GM23338 (cell line): ENCODE results near the gene RAB37. TPM values are rescaled to one million over a fixed set of nuclear protein-coding genes. Genes with fewer than 3 reads are reported as not detected.

Experiments used
- ATAC-seq: fragments of 200-7000 bp; cut with Tn5 transposase; 3 replicates; pipeline ENCODE4 v1.9.1; 2020
- DNase-seq: peaks from one replicate; pipeline ENCODE4 v3.0.0-alpha.2; 2015; ENCODE audit warnings: low spot score
- H2AFZ ChIP-seq: fragments of 200-600 bp; sonication (generic); 2 replicates; pipeline ENCODE4 v1.8.0; 2016; ENCODE audit warnings: antibody characterized with exemption, mild to moderate bottlenecking, moderate library complexity
- H3F3A ChIP-seq: fragments of 200-600 bp; sonication (generic); replicated peaks from 2 replicates; pipeline ENCODE4 v1.8.0; 2017; ENCODE audit warnings: antibody characterized with exemption, mixed run types, low read depth
- H3K27ac ChIP-seq: fragments of 200-600 bp; sonication (generic); 2 replicates; pipeline ENCODE4 v1.6.1; 2016; ENCODE audit warnings: low read depth
- H3K27me3 ChIP-seq: fragments of 200-600 bp; sonication (generic); 2 replicates; pipeline ENCODE4 v1.8.0; 2016; ENCODE audit warnings: mild to moderate bottlenecking, mixed run types, moderate library complexity; ENCODE audit not compliant: insufficient read depth
- H3K36me3 ChIP-seq: fragments of 200-600 bp; sonication (generic); 2 replicates; pipeline ENCODE4 v1.8.0; 2016; ENCODE audit warnings: mild to moderate bottlenecking; ENCODE audit not compliant: insufficient read depth
- H3K4me1 ChIP-seq: fragments of 200-600 bp; sonication (generic); 2 replicates; pipeline ENCODE4 v1.8.0; 2016; ENCODE audit warnings: mild to moderate bottlenecking, moderate library complexity; ENCODE audit not compliant: insufficient read depth
- H3K4me2 ChIP-seq: fragments of 200-600 bp; sonication (generic); 2 replicates; pipeline ENCODE4 v1.7.1; 2017; ENCODE audit warnings: mixed run types
- H3K4me3 ChIP-seq: fragments of 200-600 bp; sonication (generic); 2 replicates; pipeline ENCODE4 v1.6.1; 2016; ENCODE audit warnings: mixed run types
- H3K79me2 ChIP-seq: fragments of 200-600 bp; sonication (generic); replicated peaks from 2 replicates; pipeline ENCODE4 v1.8.0; 2017; ENCODE audit warnings: mild to moderate bottlenecking; ENCODE audit not compliant: insufficient read depth
- H3K9me2 ChIP-seq: fragments of 200-600 bp; sonication (generic); 2 replicates; pipeline ENCODE4 v1.8.0; 2017; ENCODE audit not compliant: insufficient read depth
- H4K20me1 ChIP-seq: fragments of 200-600 bp; sonication (generic); replicated peaks from 2 replicates; pipeline ENCODE4 v1.8.0; 2017; ENCODE audit warnings: mild to moderate bottlenecking; ENCODE audit not compliant: insufficient read depth
- H3K27ac Mint-ChIP-seq: 2 replicates; pipeline ENCODE4 v1.8.0; 2020; ENCODE audit warnings: inconsistent platforms, mild to moderate bottlenecking, moderate library complexity, mixed read lengths
- H3K27me3 Mint-ChIP-seq: 3 replicates; pipeline ENCODE4 v1.8.0; 2022; ENCODE audit warnings: low read depth, mild to moderate bottlenecking, moderate library complexity, mixed read lengths, inconsistent platforms; ENCODE audit not compliant: insufficient read depth, poor library complexity
- H3K36me3 Mint-ChIP-seq: 3 replicates; pipeline ENCODE4 v1.8.0; 2021; ENCODE audit warnings: low read depth, mild to moderate bottlenecking, inconsistent platforms, moderate library complexity, mixed read lengths
- H3K4me1 Mint-ChIP-seq: 3 replicates; pipeline ENCODE4 v1.8.0; 2020; ENCODE audit warnings: mild to moderate bottlenecking, inconsistent platforms, mixed read lengths
- H3K4me3 Mint-ChIP-seq: 3 replicates; pipeline ENCODE4 v1.8.0; 2021; ENCODE audit warnings: moderate library complexity, mild to moderate bottlenecking, inconsistent platforms, mixed read lengths
- H3K9me3 Mint-ChIP-seq: 3 replicates; pipeline ENCODE4 v1.8.0; 2020; ENCODE audit warnings: moderate library complexity, mild to moderate bottlenecking, inconsistent platforms, mixed read lengths
- CREB1 ChIP-seq: fragments of 250-450 bp; sonication (Bioruptor Pico); IDR thresholded peaks from 2 replicates; pipeline ENCODE4 v1.5.0; 2020; ENCODE audit warnings: low read depth, mild to moderate bottlenecking, moderate library complexity
- ETS1 ChIP-seq: IDR thresholded peaks from 2 replicates; pipeline ENCODE4 v1.6.1; 2016; ENCODE audit warnings: antibody characterized with exemption
- EZH2 ChIP-seq: fragments of 200-600 bp; sonication (generic); IDR thresholded peaks from one replicate; pipeline ENCODE4 v1.8.0; 2017; ENCODE audit warnings: antibody characterized with exemption, mild to moderate bottlenecking, low read depth; ENCODE audit not compliant: unreplicated experiment
- EZH2phosphoT487 ChIP-seq: fragments of 200-600 bp; sonication (generic); IDR thresholded peaks from one replicate; pipeline ENCODE4 v1.8.1; 2018; ENCODE audit warnings: antibody characterized with exemption; ENCODE audit not compliant: unreplicated experiment
- JUNB ChIP-seq: IDR thresholded peaks from one replicate; pipeline ENCODE4 v1.6.1; 2016; ENCODE audit warnings: antibody characterized with exemption; ENCODE audit not compliant: unreplicated experiment
- NANOG ChIP-seq: IDR thresholded peaks from 2 replicates; pipeline ENCODE4 v1.6.1; 2016; ENCODE audit warnings: antibody characterized with exemption, borderline replicate concordance
- POLR2AphosphoS5 ChIP-seq: IDR thresholded peaks from 2 replicates; pipeline ENCODE4 v1.6.1; 2016; ENCODE audit warnings: antibody characterized with exemption, low read depth
- REST ChIP-seq: IDR thresholded peaks from one replicate; pipeline ENCODE4 v1.6.1; 2018; ENCODE audit warnings: antibody characterized with exemption; ENCODE audit not compliant: unreplicated experiment
- ZNF114 ChIP-seq: fragments of 250-450 bp; sonication (Bioruptor Pico); IDR thresholded peaks from 2 replicates; pipeline ENCODE4 v1.5.0; 2020; ENCODE audit warnings: mild to moderate bottlenecking, moderate library complexity
- ZNF331 ChIP-seq: fragments of 250-450 bp; sonication (Bioruptor Pico); IDR thresholded peaks from 2 replicates; pipeline ENCODE4 v1.5.0; 2020; ENCODE audit warnings: low read depth, mild to moderate bottlenecking, moderate library complexity
- ZNF462 ChIP-seq: fragments of 250-450 bp; sonication (Bioruptor Pico); IDR thresholded peaks from 2 replicates; pipeline ENCODE4 v1.5.0; 2020; ENCODE audit warnings: mild to moderate bottlenecking, moderate library complexity
- polyA plus RNA-seq: library from polyadenylated mRNA; unstranded; fragments of >200 nt; fragmentation: Nextera tagmentation; extraction: Ambion mirVana; gene quantifications from 2 replicates; pipeline ENCODE4 v1.2.1, GENCODE V29; 2016
- total RNA-seq: library from RNA; depleted of rRNA; stranded (reverse); fragments of >200 nt; shearing (Covaris generic); gene quantifications from 2 replicates; pipeline ENCODE4 v1.2.3, GENCODE V29; 2014

The RAB37 gene
- total and polyA plus RNA-seq, 2 experiments from 2014 or later = 3.3 to 5.2 TPM

GRCh38 chr17:74732042-74732867 lies 4.8 kb upstream of the RAB37 start (continued):
- no peak for TF ChIP-seq ZNF462

- H3K4me1 Mint-ChIP-seq = peaks cover 17% of the 10 kb centered on the region
- no peak for ATAC-seq
- no peak overlapping the region for H2AFZ ChIP-seq
- no peaks in the 10 kb centered on the region for H3K36me3 Mint-ChIP-seq
- H3K79me2 ChIP-seq = no peaks in the 10 kb centered on the region
- H3K4me3 Mint-ChIP-seq = no peak overlapping the region
- no peak overlapping the region for H3K4me3 ChIP-seq
- no peaks in the 10 kb centered on the region for H4K20me1 ChIP-seq
- no peaks in the 10 kb centered on the region for H3K9me2 ChIP-seq
- peaks cover 11% of the 10 kb centered on the region; the same call in 1 of the 2 replicates for H3K27me3 ChIP-seq
- H3F3A ChIP-seq = peaks cover 17% of the 10 kb centered on the region
- peaks cover 19% of the 10 kb centered on the region for H3K27me3 Mint-ChIP-seq
- no peak overlapping the region for H3K27ac ChIP-seq
- H3K4me2 ChIP-seq = no peak overlapping the region
- no peak overlapping the region for H3K27ac Mint-ChIP-seq
- H3K9me3 Mint-ChIP-seq = no peaks in the 10 kb centered on the region
- peaks cover 12% of the 10 kb centered on the region for H3K4me1 ChIP-seq
- no peak for DNase-seq
- H3K36me3 ChIP-seq = no peaks in the 10 kb centered on the region
- TF ChIP-seq JUNB (no peak), ETS1 (no peak), CREB1 (CRISPR knock-in tag) (no peak), POLR2AphosphoS5 (no peak), ZNF114 (CRISPR knock-in tag) (no peak), ZNF331 (CRISPR knock-in tag) (no peak), REST (no peak), EZH2phosphoT487 (no peak), EZH2 (no peak), NANOG (no peak)
Measured at GRCh38 chr17:74733365-74734122, 3.5 kb upstream of the RAB37 start.
